ENCODE measurements around the gene HOXC10.

HOXC10 gene

GRCh38 chr12:54007538-54008259, 22.8 kb downstream of the HOXC10 start:
- TF ChIP-seq, protein P1, sequence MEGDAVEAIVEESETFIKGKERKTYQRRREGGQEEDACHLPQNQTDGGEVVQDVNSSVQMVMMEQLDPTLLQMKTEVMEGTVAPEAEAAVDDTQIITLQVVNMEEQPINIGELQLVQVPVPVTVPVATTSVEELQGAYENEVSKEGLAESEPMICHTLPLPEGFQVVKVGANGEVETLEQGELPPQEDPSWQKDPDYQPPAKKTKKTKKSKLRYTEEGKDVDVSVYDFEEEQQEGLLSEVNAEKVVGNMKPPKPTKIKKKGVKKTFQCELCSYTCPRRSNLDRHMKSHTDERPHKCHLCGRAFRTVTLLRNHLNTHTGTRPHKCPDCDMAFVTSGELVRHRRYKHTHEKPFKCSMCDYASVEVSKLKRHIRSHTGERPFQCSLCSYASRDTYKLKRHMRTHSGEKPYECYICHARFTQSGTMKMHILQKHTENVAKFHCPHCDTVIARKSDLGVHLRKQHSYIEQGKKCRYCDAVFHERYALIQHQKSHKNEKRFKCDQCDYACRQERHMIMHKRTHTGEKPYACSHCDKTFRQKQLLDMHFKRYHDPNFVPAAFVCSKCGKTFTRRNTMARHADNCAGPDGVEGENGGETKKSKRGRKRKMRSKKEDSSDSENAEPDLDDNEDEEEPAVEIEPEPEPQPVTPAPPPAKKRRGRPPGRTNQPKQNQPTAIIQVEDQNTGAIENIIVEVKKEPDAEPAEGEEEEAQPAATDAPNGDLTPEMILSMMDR (IDR thresholded peaks at IDR 0.05; ENCODE audit: borderline replicate concordance, control extremely low read depth, extremely low read depth, insufficient read depth, missing control alignments) = no peak
- in situ Hi-C loops (cut with MboI; ENCODE audit: low sequenced_read_pairs, unreplicated experiment) = no loop called here
- DNase-seq (ENCODE audit: low spot score) = no peak

- DNase-seq (ENCODE audit: low spot score) = no peak
- in situ Hi-C loops (cut with MboI; ENCODE audit: low sequenced_read_pairs, unreplicated experiment) = no loop called here
- TF ChIP-seq, protein P1 (IDR thresholded peaks at IDR 0.05; ENCODE audit: borderline replicate concordance, control extremely low read depth, extremely low read depth, insufficient read depth, missing control alignments) = no peak
Measured at GRCh38 chr12:54008260-54008552, 23.3 kb downstream of the HOXC10 start.

DNA sequence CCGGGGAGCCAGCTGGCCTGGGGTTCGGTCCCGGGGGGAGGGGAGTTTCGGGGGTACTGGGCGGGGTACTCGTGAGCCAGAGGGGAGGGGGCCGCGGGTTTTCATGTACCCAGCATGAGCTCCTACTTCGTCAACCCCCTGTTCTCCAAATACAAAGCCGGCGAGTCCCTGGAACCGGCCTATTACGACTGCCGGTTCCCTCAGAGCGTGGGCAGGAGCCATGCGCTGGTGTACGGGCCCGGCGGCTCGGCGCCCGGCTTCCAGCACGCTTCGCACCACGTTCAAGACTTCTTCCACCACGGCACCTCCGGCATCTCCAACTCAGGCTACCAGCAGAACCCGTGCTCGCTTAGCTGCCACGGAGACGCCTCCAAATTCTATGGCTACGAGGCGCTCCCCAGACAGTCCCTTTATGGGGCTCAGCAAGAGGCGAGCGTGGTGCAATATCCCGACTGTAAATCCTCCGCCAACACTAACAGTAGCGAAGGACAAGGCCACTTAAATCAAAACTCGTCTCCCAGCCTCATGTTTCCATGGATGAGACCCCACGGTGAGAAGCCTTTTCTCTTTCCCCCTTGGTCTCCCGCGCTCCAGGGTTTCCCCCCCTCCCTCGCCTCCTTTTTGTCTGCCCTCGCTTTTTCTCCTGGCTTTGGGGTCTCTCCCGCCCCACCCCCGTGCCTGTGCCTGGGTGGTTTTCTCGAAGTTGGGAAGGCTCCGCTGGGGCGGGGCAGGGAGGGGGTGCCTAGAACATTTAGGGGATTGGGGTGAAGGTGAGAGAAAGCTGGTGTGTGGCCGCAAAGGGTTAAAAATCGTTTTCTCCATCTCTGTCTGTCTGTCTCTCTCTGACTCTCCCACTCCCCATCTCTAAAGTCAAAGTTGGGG, 24.5 kb downstream of the HOXC10 start:
- TF ChIP-seq, protein P1 (IDR thresholded peaks at IDR 0.05; ENCODE audit: borderline replicate concordance, control extremely low read depth, extremely low read depth, insufficient read depth, missing control alignments) = no peak
- in situ Hi-C loops (cut with MboI; ENCODE audit: low sequenced_read_pairs, unreplicated experiment) = no loop called here
- DNase-seq (ENCODE audit: low spot score) = no peak

DNA sequence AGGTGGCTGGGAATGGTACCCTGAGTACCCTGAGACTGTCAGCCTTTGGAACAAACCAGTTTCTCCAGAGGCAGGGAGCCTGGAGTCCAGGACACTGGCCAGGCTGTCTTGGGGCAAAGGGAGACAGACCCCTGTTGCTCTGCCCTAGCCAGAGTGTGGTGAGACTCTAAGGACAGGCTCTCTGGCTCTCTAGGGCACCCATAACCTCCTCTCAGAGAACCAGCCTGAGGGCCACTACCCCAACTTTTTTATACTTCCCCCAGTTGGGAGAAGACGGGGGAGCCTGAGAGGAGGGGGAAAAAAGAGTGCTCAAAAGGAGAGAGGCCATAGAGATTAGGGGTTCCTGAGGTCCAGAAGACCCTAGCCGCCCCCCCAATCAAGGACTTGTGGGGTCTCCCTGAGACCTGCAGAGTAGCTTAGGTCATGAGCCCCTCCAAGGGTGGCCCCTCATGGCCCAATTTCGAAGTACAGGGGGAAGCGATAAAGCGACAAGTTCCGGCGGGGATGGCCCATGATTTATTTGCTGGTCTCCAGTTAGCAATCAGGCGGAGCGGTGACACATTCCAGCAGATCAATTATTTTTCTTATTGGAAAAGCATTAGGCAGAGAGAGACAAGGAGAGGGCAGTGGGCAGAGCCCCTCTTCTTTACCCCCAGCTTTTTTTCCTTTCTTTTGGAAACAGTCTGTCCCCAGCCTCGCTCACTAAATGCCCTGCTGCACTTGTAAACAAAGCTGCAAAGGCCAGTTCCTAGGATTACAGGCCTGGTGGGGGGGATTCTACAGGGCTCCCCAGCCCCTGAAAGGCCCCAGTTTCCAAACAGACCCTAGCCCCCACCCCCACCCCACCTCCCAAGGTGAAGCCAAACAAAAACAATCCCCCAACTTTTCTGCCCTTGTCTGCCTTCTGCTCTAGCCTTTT, 25.4 kb downstream of the HOXC10 start:
- TF ChIP-seq, protein P1 (IDR thresholded peaks at IDR 0.05; ENCODE audit: borderline replicate concordance, control extremely low read depth, extremely low read depth, insufficient read depth, missing control alignments) = no peak
- in situ Hi-C loops (cut with MboI; ENCODE audit: low sequenced_read_pairs, unreplicated experiment) = no loop called here
- no peak for DNase-seq (ENCODE audit: low spot score)

- no peak for DNase-seq (ENCODE audit: low spot score)
- in situ Hi-C loops (cut with MboI; ENCODE audit: low sequenced_read_pairs, unreplicated experiment) = no loop called here
- TF ChIP-seq, protein P1 (IDR thresholded peaks at IDR 0.05; ENCODE audit: borderline replicate concordance, control extremely low read depth, extremely low read depth, insufficient read depth, missing control alignments) = no peak
Measured at GRCh38 chr12:54010972-54011664, 26.2 kb downstream of the HOXC10 start.

Measured in GM13976 (cell line).